ENCODE measurements around the gene TNFRSF14. TPM values are rescaled to one million over a fixed set of nuclear protein-coding genes. Genes with fewer than 3 reads are reported as not detected.

TNFRSF14 gene
- total RNA-seq, 1 donor from 2014 or later = 0.26 TPM

DNA sequence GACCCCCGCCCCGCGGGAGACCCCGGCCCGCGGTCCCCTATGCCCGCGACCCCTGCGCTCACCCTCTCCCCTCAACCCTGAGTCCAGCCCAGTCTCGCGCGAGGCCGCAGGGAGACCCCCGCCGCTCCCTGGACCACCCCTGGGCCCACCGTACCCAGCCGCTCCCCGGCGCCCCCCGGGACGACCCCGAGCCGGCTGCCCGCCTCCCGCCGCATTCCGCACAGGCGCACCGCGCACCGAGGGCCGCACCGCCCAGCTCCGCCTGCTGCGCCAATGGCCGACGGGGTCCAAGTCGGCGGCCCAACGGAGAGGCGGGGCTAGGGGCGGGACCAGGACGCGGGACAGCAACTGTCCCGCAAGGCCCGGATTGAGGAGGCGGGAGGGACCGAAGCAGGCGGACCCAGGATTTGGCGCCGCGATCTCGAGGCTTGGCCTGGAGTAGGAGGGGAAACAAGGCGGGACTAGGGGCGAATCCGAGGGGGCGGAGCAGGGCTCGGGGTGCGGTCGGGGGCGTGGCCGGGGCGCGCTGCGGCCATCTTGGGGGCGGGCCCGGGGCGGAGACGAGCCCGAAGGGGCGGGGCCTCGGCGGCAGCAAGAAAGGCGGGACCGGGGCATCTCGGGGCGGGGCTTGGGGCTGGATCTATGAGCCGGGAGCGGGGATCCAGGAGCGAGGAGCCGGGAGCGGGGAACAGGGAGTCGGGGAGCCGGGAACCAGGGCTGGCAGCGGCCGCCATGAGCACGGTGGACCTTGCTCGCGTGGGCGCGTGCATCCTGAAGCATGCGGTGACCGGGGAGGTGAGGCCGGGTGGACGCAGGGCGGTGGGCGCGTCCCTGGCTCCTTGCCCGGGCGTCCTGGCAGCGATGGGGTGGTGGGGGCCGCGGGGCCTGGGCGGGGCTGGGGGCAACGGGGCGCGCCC, 30.2 kb downstream of the TNFRSF14 start, which contains the start of gene PRXL2B:
Gene PRXL2B (plus strand): TSS at position 624 of the 917 bp plus-strand sequence. CDS start 109 bp downstream, at position 733.
- peak; percentile 99 for DNase-seq (ENCODE audit: low spot score)
- no peaks in the 10 kb centered on the region for H3K36me3 Mint-ChIP-seq (ENCODE audit: low read depth, unreplicated experiment)
- peak within 1 kb of the TSS; percentile 52 for H3K27ac Mint-ChIP-seq (ENCODE audit: unreplicated experiment)
- H3K4me1 Mint-ChIP-seq (ENCODE audit: unreplicated experiment) = peaks cover 15% of the 10 kb centered on the region
- peaks cover 12% of the 10 kb centered on the region for H3K27me3 Mint-ChIP-seq (ENCODE audit: unreplicated experiment)
- peak within 1 kb of the TSS; percentile 88 for H3K4me3 Mint-ChIP-seq (ENCODE audit: unreplicated experiment)
- no peaks in the 10 kb centered on the region for H3K9me3 Mint-ChIP-seq (ENCODE audit: unreplicated experiment)
- TF ChIP-seq, protein P1, sequence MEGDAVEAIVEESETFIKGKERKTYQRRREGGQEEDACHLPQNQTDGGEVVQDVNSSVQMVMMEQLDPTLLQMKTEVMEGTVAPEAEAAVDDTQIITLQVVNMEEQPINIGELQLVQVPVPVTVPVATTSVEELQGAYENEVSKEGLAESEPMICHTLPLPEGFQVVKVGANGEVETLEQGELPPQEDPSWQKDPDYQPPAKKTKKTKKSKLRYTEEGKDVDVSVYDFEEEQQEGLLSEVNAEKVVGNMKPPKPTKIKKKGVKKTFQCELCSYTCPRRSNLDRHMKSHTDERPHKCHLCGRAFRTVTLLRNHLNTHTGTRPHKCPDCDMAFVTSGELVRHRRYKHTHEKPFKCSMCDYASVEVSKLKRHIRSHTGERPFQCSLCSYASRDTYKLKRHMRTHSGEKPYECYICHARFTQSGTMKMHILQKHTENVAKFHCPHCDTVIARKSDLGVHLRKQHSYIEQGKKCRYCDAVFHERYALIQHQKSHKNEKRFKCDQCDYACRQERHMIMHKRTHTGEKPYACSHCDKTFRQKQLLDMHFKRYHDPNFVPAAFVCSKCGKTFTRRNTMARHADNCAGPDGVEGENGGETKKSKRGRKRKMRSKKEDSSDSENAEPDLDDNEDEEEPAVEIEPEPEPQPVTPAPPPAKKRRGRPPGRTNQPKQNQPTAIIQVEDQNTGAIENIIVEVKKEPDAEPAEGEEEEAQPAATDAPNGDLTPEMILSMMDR (IDR thresholded peaks at IDR 0.05; ENCODE audit: unreplicated experiment) = no peak

DNA sequence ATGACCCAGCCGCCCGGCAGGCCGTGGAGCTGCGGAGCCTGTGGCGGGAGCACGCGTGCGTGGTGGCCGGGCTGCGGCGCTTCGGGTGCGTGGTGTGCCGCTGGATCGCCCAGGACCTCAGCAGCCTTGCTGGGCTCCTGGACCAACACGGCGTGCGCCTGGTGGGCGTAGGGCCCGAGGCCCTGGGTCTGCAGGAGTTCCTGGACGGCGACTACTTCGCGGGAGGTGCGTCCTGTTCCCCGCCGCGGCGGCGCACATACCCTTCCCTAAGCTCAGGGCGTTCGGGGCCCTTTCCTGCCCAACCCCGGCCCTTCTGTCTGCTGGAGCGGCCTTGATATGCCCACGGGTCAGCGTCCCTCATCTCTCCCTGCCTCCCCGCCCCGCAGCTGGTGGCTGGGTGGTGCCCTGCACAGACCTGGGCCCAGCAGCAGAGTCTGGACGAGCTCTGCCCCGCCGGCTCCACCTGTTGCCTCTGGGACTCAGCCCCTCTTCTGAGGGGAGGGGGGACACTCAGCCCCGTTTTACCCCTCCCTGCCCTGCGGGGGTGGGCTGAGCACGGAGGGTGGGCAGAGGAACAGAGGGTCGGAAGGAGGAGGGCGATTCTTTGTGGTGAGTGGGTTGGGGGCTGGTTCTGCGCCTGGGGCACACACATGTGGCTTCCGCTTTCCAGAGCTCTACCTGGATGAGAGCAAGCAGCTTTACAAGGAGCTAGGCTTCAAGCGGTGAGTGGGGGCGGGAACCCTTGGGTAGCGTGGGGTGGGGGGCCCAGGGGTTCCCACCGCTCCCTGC, 31.1 kb downstream of the TNFRSF14 start:
- Mint-ChIP-seq H3K9me3 (ENCODE audit: unreplicated experiment) (no peaks in the 10 kb centered on the region), H3K27me3 (ENCODE audit: unreplicated experiment) (peaks cover 12% of the 10 kb centered on the region), H3K4me1 (ENCODE audit: unreplicated experiment) (peaks cover 10% of the 10 kb centered on the region), H3K4me3 (ENCODE audit: unreplicated experiment) (peak overlapping the region; percentile 67), H3K27ac (ENCODE audit: unreplicated experiment) (no peak overlapping the region), H3K36me3 (ENCODE audit: low read depth, unreplicated experiment) (no peaks in the 10 kb centered on the region)
- peak; percentile 44 for DNase-seq (ENCODE audit: low spot score)
- TF ChIP-seq, protein P1 (IDR thresholded peaks at IDR 0.05; ENCODE audit: unreplicated experiment) = no peak

DNA sequence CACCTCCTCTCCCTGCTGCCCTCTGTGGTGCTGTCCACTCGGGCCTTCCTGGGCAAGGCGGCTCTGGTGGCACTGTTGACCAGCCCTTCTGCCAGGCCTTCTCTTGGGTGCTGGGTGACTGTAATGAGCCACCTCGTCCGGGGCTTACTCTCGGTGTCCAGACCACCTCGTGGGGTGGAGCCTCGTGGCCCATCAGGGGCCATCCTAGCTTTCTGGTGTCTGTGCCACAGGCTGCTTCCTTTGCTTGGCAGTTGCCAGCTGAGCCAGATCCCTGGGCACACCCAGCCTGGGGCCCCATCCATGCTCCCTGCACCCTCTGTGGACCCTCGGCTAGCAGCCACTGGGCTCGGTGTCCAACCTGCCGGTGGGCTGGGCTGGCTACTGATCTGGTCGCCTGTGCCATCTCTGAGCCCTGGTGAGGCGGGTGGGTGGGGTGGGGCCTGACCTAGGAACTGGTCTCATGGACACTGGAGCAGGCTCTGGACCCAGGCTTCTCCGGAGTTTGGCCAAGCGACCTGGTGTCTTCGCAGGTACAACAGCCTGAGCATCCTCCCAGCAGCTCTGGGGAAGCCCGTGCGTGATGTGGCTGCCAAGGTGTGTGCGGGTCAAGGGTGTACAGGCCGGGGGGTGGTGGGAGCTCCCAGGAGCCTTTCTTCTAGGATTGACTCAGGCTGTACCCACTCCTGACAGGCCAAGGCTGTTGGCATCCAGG, 31.8 kb downstream of the TNFRSF14 start:
- Mint-ChIP-seq H3K27ac (ENCODE audit: unreplicated experiment) (no peak overlapping the region), H3K4me3 (ENCODE audit: unreplicated experiment) (no peak overlapping the region)
- TF ChIP-seq, protein P1 (IDR thresholded peaks at IDR 0.05; ENCODE audit: unreplicated experiment) = no peak

DNA sequence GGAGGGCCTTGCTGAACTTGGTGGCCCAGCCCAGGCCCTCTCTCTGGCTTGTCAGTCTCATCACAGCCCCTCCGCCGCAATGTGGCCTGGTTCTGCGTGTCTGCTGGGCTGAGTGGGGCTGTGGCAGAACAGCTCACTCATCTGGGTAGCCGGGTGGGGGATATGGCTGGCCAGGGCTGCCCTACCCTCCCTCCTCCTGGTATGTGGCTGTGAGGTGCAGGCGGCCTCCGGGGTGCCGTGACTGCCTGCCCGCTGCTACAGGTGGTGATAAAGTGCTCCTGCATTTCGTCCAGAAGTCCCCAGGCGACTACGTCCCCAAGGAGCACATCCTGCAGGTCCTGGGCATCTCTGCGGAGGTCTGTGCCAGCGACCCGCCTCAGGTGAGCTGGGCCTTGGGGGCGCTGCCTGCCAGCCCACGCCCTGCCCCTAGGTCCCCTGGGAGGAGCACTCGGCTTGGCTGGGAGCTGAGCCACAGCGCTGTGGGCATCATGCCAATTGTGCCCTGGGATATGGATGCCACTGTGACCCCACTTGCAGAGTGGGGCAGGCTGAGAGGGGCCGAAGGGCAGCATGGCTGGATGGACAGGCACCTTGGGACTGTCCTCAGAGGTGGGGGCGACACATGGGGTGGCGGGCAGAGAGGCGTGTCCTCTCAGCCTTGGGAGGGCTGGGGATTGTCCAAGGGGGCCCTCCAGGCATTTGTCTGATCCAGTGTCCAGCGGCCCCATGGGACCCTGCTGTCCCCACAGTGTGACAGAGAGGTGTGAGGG, 32.7 kb downstream of the TNFRSF14 start:
- Mint-ChIP-seq H3K36me3 (ENCODE audit: low read depth, unreplicated experiment) (no peaks in the 10 kb centered on the region), H3K27ac (ENCODE audit: unreplicated experiment) (no peak overlapping the region), H3K9me3 (ENCODE audit: unreplicated experiment) (no peaks in the 10 kb centered on the region), H3K4me3 (ENCODE audit: unreplicated experiment) (no peak overlapping the region), H3K27me3 (ENCODE audit: unreplicated experiment) (peaks cover 12% of the 10 kb centered on the region), H3K4me1 (ENCODE audit: unreplicated experiment) (peaks cover 8% of the 10 kb centered on the region)
- no peak for DNase-seq (ENCODE audit: low spot score)
- TF ChIP-seq, protein P1 (IDR thresholded peaks at IDR 0.05; ENCODE audit: unreplicated experiment) = no peak

More for the DNA sequence above, 31.8 kb downstream of the TNFRSF14 start:
- Mint-ChIP-seq H3K36me3 (ENCODE audit: low read depth, unreplicated experiment) (no peaks in the 10 kb centered on the region), H3K4me1 (ENCODE audit: unreplicated experiment) (peaks cover 8% of the 10 kb centered on the region), H3K27me3 (ENCODE audit: unreplicated experiment) (peaks cover 12% of the 10 kb centered on the region), H3K9me3 (ENCODE audit: unreplicated experiment) (no peaks in the 10 kb centered on the region)
- no peak for DNase-seq (ENCODE audit: low spot score)
